ENCODE results near the gene ERBB4.

DNA sequence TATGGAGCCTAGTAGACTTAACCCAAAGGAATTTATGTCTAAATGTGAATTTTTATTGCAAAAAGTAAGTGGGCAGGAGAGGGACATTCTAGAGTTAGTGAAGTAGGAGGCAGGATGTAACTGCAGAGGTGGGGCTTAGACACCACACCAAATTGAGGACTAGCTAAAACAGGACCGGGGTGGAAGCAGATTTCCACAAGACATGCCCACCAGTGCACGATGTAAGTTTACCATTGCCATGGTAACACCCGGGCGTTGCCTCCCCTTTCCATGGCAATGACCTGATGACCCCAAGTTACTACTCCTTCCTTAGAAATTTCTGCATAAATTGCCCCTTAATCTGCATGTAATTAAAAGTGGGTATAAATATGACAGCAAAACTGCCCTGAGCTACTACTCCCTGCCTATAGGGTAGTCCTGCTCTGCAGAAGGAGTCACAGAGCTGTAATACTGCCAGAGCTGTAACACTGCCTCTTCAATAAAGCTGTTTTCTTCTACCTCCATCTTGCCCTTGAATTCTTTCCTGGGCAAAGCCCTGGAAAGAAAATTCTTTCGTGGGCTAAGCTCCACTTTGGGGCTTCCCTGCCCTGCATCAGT lies 509.7 kb downstream of the ERBB4 start:
- no peak for TF ChIP-seq POLR2AphosphoS5 (IDR thresholded peaks at IDR 0.05; ENCODE audit: low read depth, low read length)
- no peak for TF ChIP-seq HDAC6 (IDR thresholded peaks at IDR 0.05; ENCODE audit: low read depth, low read length)
- no peak for TF ChIP-seq CTCF (IDR thresholded peaks at IDR 0.05; ENCODE audit: control extremely low read depth in 1 of 3, insufficient read depth in 1 of 3, low read depth in 1 of 3, low read length in 3 of 3)
- TF ChIP-seq POLR2A (IDR thresholded peaks at IDR 0.05; ENCODE audit: control extremely low read depth in 1 of 2, low read depth in 2 of 2, low read length in 2 of 2) = no peak
- no peak for TF ChIP-seq NANOG (IDR thresholded peaks at IDR 0.05; ENCODE audit: insufficient read depth, low read depth, low read length, poor library complexity, severe bottlenecking)
- no peak for TF ChIP-seq CHD1 (IDR thresholded peaks at IDR 0.05; ENCODE audit: low read depth, low read length)
- no peak for TF ChIP-seq JUND (IDR thresholded peaks at IDR 0.05; ENCODE audit: low read length)
- TF ChIP-seq EP300 (IDR thresholded peaks at IDR 0.05; ENCODE audit: borderline replicate concordance in 1 of 2, low read depth in 2 of 2, low read length in 2 of 2) = no peak
- TF ChIP-seq MAX (IDR thresholded peaks at IDR 0.05) = no peak
- TF ChIP-seq GTF2F1 (IDR thresholded peaks at IDR 0.05; ENCODE audit: borderline replicate concordance, low read depth, low read length) = no peak
- TF ChIP-seq RFX5 (IDR thresholded peaks at IDR 0.05; ENCODE audit: borderline replicate concordance, low read depth, low read length) = no peak
- no peak for TF ChIP-seq TAF7 (optimal IDR thresholded peaks at IDR 0.05; ENCODE audit: borderline replicate concordance, low read depth, low read length)
